ENCODE measurements around the gene DEXI.

DNA sequence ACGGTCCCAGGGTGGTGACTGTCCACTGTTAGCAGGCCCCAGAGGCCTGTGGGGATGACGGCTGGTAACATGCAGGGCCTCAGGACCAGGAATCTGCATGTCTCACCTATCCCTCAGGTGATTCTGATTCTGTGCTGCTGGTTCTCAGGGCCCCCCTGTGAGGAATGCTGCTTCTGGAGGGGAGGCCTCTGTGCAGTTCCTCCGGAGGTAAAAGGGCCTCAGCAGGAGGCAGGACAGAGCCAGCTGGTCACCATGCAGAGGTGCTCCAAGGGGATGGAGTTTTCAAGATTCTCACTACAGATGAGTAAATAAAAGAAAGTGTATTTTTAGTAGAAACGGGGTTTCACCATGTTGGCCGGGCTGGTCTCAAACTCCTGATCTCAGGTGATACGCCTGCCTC, 35.9 kb upstream of the DEXI start:
- TF ChIP-seq, protein P1, sequence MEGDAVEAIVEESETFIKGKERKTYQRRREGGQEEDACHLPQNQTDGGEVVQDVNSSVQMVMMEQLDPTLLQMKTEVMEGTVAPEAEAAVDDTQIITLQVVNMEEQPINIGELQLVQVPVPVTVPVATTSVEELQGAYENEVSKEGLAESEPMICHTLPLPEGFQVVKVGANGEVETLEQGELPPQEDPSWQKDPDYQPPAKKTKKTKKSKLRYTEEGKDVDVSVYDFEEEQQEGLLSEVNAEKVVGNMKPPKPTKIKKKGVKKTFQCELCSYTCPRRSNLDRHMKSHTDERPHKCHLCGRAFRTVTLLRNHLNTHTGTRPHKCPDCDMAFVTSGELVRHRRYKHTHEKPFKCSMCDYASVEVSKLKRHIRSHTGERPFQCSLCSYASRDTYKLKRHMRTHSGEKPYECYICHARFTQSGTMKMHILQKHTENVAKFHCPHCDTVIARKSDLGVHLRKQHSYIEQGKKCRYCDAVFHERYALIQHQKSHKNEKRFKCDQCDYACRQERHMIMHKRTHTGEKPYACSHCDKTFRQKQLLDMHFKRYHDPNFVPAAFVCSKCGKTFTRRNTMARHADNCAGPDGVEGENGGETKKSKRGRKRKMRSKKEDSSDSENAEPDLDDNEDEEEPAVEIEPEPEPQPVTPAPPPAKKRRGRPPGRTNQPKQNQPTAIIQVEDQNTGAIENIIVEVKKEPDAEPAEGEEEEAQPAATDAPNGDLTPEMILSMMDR (IDR thresholded peaks at IDR 0.05) = no peak
- no peak for TF ChIP-seq POLR2A (IDR thresholded peaks at IDR 0.05)
- no peak for TF ChIP-seq POLR2AphosphoS5 (IDR thresholded peaks at IDR 0.05; ENCODE audit: insufficient read depth in 1 of 2, low read depth in 1 of 2)
